Measurements from ENCODE around the gene SMIM30. TPM values are rescaled to one million over a fixed set of nuclear protein-coding genes. Genes with fewer than 3 reads are reported as not detected.

SMIM30 gene
- total RNA-seq, 1 donor from 2014 or later, result 148 TPM

GRCh38 chr7:113137241-113137640 lies 18.9 kb upstream of the SMIM30 start:
- DNase-seq, result no peak
- Histone ChIP-seq H3K27ac (replicated peaks) (no peak overlapping the region), H3K4me3 (no peak overlapping the region), H3K4me1 (no peaks in the 10 kb centered on the region), H3K27me3 (ENCODE audit: low read depth) (no peaks in the 10 kb centered on the region), H3K36me3 (no peaks in the 10 kb centered on the region), H3K9me3 (replicated peaks) (no peaks in the 10 kb centered on the region)
- TF ChIP-seq, protein P1, sequence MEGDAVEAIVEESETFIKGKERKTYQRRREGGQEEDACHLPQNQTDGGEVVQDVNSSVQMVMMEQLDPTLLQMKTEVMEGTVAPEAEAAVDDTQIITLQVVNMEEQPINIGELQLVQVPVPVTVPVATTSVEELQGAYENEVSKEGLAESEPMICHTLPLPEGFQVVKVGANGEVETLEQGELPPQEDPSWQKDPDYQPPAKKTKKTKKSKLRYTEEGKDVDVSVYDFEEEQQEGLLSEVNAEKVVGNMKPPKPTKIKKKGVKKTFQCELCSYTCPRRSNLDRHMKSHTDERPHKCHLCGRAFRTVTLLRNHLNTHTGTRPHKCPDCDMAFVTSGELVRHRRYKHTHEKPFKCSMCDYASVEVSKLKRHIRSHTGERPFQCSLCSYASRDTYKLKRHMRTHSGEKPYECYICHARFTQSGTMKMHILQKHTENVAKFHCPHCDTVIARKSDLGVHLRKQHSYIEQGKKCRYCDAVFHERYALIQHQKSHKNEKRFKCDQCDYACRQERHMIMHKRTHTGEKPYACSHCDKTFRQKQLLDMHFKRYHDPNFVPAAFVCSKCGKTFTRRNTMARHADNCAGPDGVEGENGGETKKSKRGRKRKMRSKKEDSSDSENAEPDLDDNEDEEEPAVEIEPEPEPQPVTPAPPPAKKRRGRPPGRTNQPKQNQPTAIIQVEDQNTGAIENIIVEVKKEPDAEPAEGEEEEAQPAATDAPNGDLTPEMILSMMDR (IDR thresholded peaks at IDR 0.05; ENCODE audit: borderline replicate concordance), result no peak
- intact Hi-C loops (cut with micrococcal nuclease), result no loop called here

- no peak for DNase-seq
- Histone ChIP-seq H3K4me1 (no peaks in the 10 kb centered on the region), H3K27ac (replicated peaks) (no peak overlapping the region), H3K9me3 (replicated peaks) (no peaks in the 10 kb centered on the region), H3K27me3 (ENCODE audit: low read depth) (no peaks in the 10 kb centered on the region), H3K4me3 (no peak overlapping the region), H3K36me3 (no peaks in the 10 kb centered on the region)
- intact Hi-C loops (cut with micrococcal nuclease), result no loop called here
- TF ChIP-seq, protein P1 (IDR thresholded peaks at IDR 0.05; ENCODE audit: borderline replicate concordance), result no peak
Observed at GRCh38 chr7:113134025-113134424, 15.7 kb upstream of the SMIM30 start.

GRCh38 chr7:113131367-113131766 lies 13.0 kb upstream of the SMIM30 start:
- Histone ChIP-seq H3K27ac (replicated peaks) (no peak overlapping the region), H3K4me1 (no peaks in the 10 kb centered on the region), H3K36me3 (no peaks in the 10 kb centered on the region), H3K27me3 (ENCODE audit: low read depth) (no peaks in the 10 kb centered on the region), H3K9me3 (replicated peaks) (no peaks in the 10 kb centered on the region), H3K4me3 (no peak overlapping the region)
- DNase-seq, result no peak
- TF ChIP-seq, protein P1 (IDR thresholded peaks at IDR 0.05; ENCODE audit: borderline replicate concordance), result no peak
- intact Hi-C loops (cut with micrococcal nuclease), result no loop called here

DNA sequence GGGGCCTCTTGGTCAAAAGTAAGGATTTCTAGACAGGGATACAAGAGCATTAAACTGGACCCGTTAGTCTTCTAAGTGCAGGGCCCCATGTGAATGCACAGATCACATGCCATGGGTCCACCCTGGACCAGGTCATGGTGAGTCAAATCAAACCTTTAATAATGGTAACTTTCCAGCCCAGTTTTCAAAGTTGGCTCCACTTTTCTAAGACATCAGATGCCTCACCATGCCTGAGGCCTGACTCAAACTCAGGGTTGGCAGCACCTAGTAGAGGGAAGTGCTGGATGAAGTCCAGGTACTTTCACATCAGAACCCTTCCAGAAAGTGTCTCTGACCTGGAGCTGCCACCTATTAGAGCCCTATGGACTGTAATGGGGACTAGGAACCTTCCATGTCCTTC lies 9.7 kb upstream of the SMIM30 start:
- Histone ChIP-seq H3K9me3 (replicated peaks) (no peaks in the 10 kb centered on the region), H3K27ac (replicated peaks) (no peak overlapping the region), H3K36me3 (no peaks in the 10 kb centered on the region), H3K27me3 (ENCODE audit: low read depth) (no peaks in the 10 kb centered on the region), H3K4me1 (no peaks in the 10 kb centered on the region), H3K4me3 (no peak overlapping the region)
- intact Hi-C loops (cut with micrococcal nuclease), result no loop called here
- DNase-seq, result no peak
- TF ChIP-seq, protein P1 (IDR thresholded peaks at IDR 0.05; ENCODE audit: borderline replicate concordance), result no peak

DNA sequence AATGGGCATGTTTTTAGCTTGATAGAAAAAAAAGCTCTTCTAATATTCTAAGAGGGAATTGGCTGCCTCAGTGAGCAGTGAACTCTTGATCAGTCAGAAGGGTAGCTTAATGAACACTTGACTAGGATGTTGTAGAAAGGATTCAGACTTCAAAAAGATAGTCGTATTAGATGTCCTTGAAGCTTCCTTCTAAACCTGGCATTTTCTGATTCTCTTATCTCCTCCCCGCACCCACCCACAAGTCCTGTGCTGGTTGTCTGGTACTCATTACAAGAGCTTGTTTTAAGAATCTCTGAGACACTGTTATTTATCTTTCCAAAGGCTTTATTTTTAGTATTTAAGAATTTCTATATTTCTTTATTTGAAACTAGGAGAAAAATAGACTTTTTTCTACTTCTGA lies 7.4 kb upstream of the SMIM30 start:
- TF ChIP-seq, protein P1 (IDR thresholded peaks at IDR 0.05; ENCODE audit: borderline replicate concordance), result no peak
- intact Hi-C loops (cut with micrococcal nuclease), result no loop called here
- H3K4me3 ChIP-seq, result no peak overlapping the region

GRCh38 chr7:113122744-113123143 lies 4.4 kb upstream of the SMIM30 start:
- Histone ChIP-seq H3K4me1 (peaks cover 8% of the 10 kb centered on the region), H3K9me3 (replicated peaks) (no peaks in the 10 kb centered on the region), H3K27ac (replicated peaks) (no peak overlapping the region), H3K36me3 (no peaks in the 10 kb centered on the region), H3K4me3 (no peak overlapping the region), H3K27me3 (ENCODE audit: low read depth) (no peaks in the 10 kb centered on the region)
- no peak for DNase-seq
- intact Hi-C loops (cut with micrococcal nuclease), result no loop called here
- TF ChIP-seq, protein P1 (IDR thresholded peaks at IDR 0.05; ENCODE audit: borderline replicate concordance), result no peak

More for the DNA sequence above, 7.4 kb upstream of the SMIM30 start:
- Histone ChIP-seq H3K9me3 (replicated peaks) (no peaks in the 10 kb centered on the region), H3K36me3 (no peaks in the 10 kb centered on the region), H3K27ac (replicated peaks) (no peak overlapping the region), H3K27me3 (ENCODE audit: low read depth) (no peaks in the 10 kb centered on the region), H3K4me1 (no peaks in the 10 kb centered on the region)
- DNase-seq, result no peak
